GM19452 (cell line): ENCODE measurements around the gene TXNL4B.

Experiments
- ATAC-seq: cut with Tn5 transposase; IDR thresholded peaks from one replicate; pipeline ENCODE4 v1.9.1; 2021; ENCODE audit not compliant: unreplicated experiment

TXNL4B gene

GRCh38 chr16:72042157-72042660, 51.2 kb downstream of the TXNL4B start:
- no peak for ATAC-seq

- no peak for ATAC-seq
Measured at GRCh38 chr16:72036098-72036497, 57.3 kb downstream of the TXNL4B start.
